AG09319 (cell line): ENCODE results near the gene STX8.

ENCODE experiments used
- DNase-seq: peaks from one replicate; pipeline ENCODE4 v3.0.0-alpha.2; 2010; ENCODE audit warnings: low read depth; ENCODE audit errors: extremely low read depth
- TF ChIP-seq, protein P1 (sequence below): IDR thresholded peaks from 2 replicates; pipeline ENCODE4 v1.5.1; 2011; ENCODE audit warnings: low read depth, mild to moderate bottlenecking, inconsistent platforms, low read length, moderate library complexity

The STX8 gene

DNA sequence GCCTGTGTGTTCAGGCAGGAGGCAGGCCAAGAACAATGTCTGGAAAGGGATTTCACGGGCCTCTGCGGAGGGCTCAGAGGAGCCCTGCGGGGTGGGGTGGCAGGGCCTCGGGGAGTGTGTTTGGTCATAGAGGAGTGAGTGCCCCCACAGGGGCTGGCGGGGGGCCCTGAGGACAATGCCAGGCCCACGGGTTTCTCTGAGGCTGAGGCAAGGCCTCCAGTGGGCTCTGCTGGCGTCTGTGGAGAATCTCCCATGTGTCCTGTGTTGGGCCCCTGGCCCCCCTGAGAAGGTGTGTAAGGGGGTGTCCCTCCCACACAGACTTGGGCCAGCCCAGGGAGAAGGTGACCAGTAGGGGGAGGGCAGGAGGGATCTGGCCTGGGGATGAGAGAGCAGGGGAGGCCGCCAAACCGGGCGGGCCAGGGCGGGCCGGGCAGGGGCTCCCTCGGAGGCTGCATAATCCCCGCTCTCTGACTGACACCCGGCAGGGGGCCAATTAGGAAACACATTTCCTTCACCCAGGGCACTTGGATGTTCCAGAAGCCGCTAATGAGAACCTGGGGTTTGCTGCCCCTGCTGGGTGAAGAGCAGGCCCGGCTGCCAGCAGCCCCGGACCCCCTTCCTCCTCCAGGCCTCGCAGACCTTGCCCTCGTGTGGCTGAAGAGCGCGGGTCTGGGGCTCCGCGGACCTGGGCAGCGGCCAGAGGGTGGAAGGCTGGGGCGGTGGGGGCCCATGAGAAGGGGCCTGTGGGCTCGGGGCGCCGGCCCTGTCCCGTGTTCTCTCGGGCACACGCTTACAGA is 350.1 kb downstream of the STX8 start:
- no peak for DNase-seq
- TF ChIP-seq, protein P1, sequence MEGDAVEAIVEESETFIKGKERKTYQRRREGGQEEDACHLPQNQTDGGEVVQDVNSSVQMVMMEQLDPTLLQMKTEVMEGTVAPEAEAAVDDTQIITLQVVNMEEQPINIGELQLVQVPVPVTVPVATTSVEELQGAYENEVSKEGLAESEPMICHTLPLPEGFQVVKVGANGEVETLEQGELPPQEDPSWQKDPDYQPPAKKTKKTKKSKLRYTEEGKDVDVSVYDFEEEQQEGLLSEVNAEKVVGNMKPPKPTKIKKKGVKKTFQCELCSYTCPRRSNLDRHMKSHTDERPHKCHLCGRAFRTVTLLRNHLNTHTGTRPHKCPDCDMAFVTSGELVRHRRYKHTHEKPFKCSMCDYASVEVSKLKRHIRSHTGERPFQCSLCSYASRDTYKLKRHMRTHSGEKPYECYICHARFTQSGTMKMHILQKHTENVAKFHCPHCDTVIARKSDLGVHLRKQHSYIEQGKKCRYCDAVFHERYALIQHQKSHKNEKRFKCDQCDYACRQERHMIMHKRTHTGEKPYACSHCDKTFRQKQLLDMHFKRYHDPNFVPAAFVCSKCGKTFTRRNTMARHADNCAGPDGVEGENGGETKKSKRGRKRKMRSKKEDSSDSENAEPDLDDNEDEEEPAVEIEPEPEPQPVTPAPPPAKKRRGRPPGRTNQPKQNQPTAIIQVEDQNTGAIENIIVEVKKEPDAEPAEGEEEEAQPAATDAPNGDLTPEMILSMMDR = no peak

DNA sequence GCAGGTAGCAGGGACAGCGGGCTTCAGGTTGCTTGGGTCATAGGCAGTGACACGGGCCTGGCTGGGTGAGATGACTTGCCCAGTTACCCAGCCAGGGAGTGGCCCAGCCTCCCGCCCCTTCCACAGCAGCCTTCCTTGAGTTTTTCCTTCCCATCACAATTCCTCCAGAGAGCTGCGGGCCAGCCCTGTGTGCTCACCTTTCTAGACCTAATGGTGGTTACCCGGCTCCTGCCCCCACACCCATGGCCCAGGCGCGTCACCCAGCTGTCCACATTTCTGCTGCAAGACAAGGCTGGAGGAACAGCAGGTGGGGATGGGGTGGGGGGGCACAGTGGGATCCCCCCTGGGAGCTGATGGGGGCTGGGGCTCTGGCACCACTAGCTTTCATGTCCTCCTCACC is 351.1 kb downstream of the STX8 start:
- no peak for DNase-seq
- TF ChIP-seq, protein P1 = no peak

DNA sequence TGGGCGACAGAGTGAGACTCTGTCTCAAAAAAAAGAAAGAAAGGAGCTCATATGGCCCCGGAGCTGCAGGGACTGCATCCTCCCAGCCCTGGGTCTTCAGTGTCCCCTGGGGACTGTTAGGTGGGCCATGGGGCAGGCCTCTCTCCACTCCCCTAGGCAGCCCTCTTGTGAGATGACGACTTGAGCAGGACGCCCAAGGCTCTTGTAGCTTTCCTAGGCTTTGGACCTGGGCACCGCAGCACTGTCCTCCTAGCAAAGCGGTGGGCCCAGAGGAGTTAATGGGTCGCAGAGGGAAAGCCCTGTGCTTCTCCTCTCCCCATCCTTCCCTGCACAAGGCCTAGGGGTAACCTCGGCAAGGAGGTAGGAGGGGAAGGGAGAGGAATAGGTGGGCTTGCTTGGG is 352.1 kb downstream of the STX8 start:
- TF ChIP-seq, protein P1 = no peak
- DNase-seq = no peak

DNA sequence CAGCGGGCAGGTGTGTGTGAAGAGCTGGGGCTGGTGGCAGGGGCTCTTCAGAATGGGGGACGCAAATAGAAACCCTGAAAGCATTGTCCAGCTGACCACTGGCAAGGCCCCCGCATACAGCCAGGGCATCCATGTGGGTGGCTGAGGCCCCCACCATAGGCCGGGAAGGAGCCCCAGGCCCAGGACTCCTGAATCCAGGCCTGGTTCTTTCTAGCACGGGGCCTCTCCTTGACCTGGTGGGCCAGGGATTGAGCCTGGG is 353.8 kb downstream of the STX8 start:
- TF ChIP-seq, protein P1 = no peak

DNA sequence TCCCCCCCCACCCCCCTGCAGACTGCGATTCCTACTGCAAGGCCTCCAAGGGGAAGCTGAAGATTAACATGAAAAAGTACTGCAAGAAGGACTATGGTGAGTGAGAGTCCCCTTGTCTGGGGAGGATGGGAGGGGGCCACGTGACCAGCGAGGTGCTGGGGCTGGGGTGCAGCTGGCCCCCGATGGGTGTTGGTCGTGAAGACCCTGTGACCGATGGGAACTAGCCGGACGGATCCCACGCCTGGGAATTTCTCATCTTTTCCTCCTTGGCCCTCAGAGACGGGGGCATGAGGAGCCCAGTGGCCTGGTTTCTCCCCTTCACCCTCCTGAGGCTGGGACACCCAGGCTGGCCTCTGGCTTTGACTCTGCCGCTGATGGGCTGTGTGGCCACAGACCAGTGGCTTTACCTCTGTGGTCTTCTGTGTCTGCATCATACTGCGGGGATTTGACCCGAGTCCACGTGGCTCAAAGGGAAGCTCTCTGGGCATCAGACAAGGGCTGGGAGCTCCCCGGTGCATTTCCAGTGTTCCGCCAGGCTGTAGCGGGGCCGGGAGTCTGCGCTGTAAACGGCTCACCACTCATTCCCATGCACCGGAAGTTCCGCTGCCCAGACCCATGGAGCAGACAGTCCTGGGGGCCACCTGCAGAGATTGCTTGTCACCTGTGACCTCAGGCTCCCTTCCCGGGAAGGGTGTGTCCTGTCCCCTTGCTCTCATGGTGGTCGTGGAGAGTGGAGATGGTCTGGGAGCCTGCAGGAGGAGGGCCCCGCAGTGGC is 354.3 kb downstream of the STX8 start:
- TF ChIP-seq, protein P1 = no peak
- no peak for DNase-seq

More for the DNA sequence above, 353.8 kb downstream of the STX8 start:
- no peak for DNase-seq

DNA sequence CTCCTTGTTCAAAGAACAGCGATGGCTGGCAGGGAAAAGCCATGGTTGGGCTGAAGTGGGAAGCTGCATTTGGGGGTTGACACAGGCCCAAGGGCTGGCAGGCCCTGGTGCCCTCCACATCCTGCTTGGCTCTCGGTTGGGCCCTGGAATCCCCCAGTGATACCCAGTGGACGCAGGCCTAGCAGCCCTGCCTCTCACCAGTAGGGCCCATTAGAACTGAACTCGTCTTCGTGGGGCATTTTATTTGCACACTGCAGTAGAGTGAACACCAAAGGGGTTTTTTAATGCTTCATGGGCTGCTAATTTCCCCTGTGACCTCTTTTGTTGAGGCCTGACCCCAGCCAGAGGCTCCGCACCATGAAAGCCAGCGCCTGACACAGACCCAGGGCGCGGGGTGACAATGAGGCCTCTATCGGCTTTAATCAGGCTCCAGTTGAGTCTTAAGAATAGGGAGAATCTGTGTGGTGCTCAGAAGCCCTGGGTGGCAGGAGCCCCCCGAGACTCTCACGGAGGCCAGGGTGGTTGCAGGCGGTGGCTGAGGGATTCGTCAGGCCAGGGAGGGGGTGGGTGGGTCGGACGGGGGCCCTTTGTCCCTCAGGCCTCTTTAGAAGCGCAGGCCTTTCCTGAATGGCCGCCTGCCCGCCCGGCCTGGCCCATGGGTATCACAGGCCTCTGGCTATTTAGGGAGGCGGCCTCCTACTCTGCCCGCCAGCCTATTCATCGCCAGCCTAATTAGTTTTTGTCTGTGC is 355.0 kb downstream of the STX8 start:
- no peak for DNase-seq
- TF ChIP-seq, protein P1 = no peak
